SK-N-MC (cell line): ENCODE data around the gene PPM1B.

Source experiments
- EZH2 ChIP-seq: fragments of 200-600 bp; sonication (generic); IDR thresholded peaks from one replicate; pipeline ENCODE4 v1.6.1; 2017; ENCODE audit warnings: antibody characterized with exemption
- FOXP2 ChIP-seq: optimal IDR thresholded peaks from 2 replicates; pipeline ENCODE3; 2011; ENCODE audit warnings: mild to moderate bottlenecking, moderate library complexity; ENCODE audit not compliant: insufficient read depth; ENCODE audit errors: extremely low read length, control extremely low read depth
- POLR2AphosphoS5 ChIP-seq: IDR thresholded peaks from 2 replicates; pipeline ENCODE4 v1.6.1; 2012; ENCODE audit warnings: mild to moderate bottlenecking, low read depth, low read length, borderline replicate concordance

DNA sequence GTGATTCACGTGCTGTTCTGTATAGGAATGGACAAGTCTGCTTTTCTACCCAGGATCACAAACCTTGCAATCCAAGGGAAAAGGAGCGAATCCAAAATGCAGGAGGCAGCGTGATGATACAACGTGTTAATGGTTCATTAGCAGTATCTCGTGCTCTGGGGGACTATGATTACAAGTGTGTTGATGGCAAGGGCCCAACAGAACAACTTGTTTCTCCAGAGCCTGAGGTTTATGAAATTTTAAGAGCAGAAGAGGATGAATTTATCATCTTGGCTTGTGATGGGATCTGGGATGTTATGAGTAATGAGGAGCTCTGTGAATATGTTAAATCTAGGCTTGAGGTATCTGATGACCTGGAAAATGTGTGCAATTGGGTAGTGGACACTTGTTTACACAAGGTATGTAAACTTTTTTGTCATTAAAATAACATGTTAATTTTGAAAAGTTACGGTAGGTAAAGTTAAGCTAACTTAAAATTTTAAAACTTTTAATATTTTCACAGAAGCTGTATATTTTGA is 33.0 kb downstream of the PPM1B start:
- TF ChIP-seq POLR2AphosphoS5, result no peak
- no peak for TF ChIP-seq EZH2
- TF ChIP-seq FOXP2, result no peak
